Measurements from ENCODE around the gene HUS1.

The HUS1 gene

GRCh38 chr7:47915616-47915976, 63.8 kb downstream of the HUS1 start:
- no peak for DNase-seq

DNA sequence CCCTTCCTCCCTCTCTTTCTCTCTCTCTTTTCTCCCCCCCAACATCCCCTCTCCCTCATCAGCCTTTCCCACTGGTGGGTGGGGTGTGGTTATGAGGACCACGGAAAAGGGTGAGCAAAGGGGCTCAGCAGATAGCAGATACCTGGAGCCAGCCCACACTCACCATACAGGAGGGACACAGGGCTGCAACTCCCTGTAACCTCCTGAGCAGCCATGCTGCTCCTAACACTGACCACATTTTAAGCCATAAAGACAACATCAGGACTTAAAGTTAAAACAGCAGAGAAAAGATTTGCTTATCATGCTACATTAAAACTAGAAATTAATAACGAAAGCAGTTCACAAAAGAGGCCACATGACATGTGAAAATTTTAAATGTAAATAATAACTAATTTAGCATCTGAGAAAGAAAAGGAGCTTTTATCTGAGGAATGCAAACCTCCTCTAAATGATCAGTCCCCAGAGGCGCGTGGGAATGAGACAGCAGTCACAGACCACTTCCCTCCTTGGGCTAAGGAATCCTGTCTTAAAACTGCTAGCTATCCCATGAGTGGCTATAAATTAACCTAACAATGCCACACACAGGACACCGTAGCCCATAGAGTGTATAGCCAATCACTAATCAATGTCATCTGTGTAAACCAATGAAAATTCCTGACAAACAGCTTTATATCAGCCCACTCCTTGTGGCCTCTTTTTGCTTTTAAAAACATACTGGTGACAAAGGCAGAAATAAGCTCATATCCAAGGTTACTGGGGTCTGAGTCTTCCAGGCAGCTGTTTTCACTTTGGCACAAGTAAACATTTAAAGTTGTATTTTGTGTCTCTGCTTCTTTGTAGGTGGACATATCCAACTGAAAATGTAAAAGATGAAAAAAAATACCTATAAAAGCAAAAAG, 64.4 kb downstream of the HUS1 start:
- DNase-seq = no peak
